Measurements from ENCODE around the gene TRIML1. TPM values are rescaled to one million over a fixed set of nuclear protein-coding genes. Genes with fewer than 3 reads are reported as not detected.

Gene TRIML1
- total and polyA plus RNA-seq, 2 of the 8 experiments (the other 6 are each of a cell fraction or from before 2014, with no cell fraction given), result not detected

- TF ChIP-seq CHD7 (IDR thresholded peaks at IDR 0.05; ENCODE audit: insufficient replicate concordance, low read length), result no peak
- TF ChIP-seq SP4 (IDR thresholded peaks at IDR 0.05; ENCODE audit: low read length), result no peak
Measured at GRCh38 chr4:188147176-188147575, 7.9 kb downstream of the TRIML1 start (continued).

All from H1 (cell line).